H1 (cell line): ENCODE results near the gene ZNF317. TPM values are rescaled to one million over a fixed set of nuclear protein-coding genes. Genes with fewer than 3 reads are reported as not detected.

Experiments used
- CTCF ChIA-PET: fragments of 300-600 bp; sonication (Branson Sonifier 250); formaldehyde crosslinking; loops from one replicate; lab custom pipeline; 2021; ENCODE audit not compliant: partially characterized antibody; lab: Charles Lee
- POLR2A ChIA-PET: fragments of 300-600 bp; sonication (Branson Sonifier 250); formaldehyde crosslinking; loops from one replicate; lab custom pipeline; 2021; ENCODE audit warnings: inconsistent platforms; ENCODE audit not compliant: partially characterized antibody; lab: Charles Lee
- DNase-seq, 2 experiments: peaks; one replicate each; pipeline versions ENCODE4 v3.0.0 to v3.0.0-alpha.2; 2010 to 2022; ENCODE audit warnings: low spot score in 2 of 2, low read depth in 1 of 2, mixed read lengths in 1 of 2
- FAIRE-seq: peaks from 2 replicates; lab custom pipeline; 2011; peaks lifted over from hg19 to GRCh38; lab: Jason Lieb, UNC
- H2AFZ ChIP-seq: 2 replicates; pipeline ENCODE4 v1.8.1; 2012; ENCODE audit warnings: low read length, inconsistent platforms
- H2AK5ac ChIP-seq: 2 replicates; pipeline ENCODE4 v1.6.1; 2013; ENCODE audit warnings: low read depth, low read length
- H2BK120ac ChIP-seq: replicated peaks from 2 replicates; pipeline ENCODE3; 2013; ENCODE audit warnings: low read depth, low read length, inconsistent platforms
- H2BK12ac ChIP-seq: 2 replicates; pipeline ENCODE4 v1.6.1; 2013; ENCODE audit warnings: low read depth, low read length
- H2BK15ac ChIP-seq: 2 replicates; pipeline ENCODE4 v1.6.1; 2013; ENCODE audit warnings: low read length
- H2BK20ac ChIP-seq: 2 replicates; pipeline ENCODE4 v1.6.1; 2013; ENCODE audit warnings: low read length
- H2BK5ac ChIP-seq: 2 replicates; pipeline ENCODE4 v1.6.1; 2013; ENCODE audit warnings: low read depth, low read length
- H3K14ac ChIP-seq: 2 replicates; pipeline ENCODE4 v1.6.1; 2013; ENCODE audit warnings: inconsistent platforms; ENCODE audit not compliant: insufficient read length
- H3K18ac ChIP-seq: 2 replicates; pipeline ENCODE4 v1.6.1; 2013; ENCODE audit warnings: low read length; ENCODE audit errors: extremely low read depth
- H3K23ac ChIP-seq: 2 replicates; pipeline ENCODE4 v1.6.1; 2013; ENCODE audit warnings: inconsistent platforms; ENCODE audit not compliant: insufficient read length
- H3K23me2 ChIP-seq: 2 replicates; pipeline ENCODE4 v1.6.1; 2013; ENCODE audit warnings: low read depth, low read length
- H3K27ac ChIP-seq: 2 replicates; pipeline ENCODE4 v1.6.1; 2011; ENCODE audit warnings: low read depth, low read length, inconsistent platforms
- H3K27me3 ChIP-seq, 4 experiments: replicated peaks in 1 of 4; 1 replicate in 1 of 4; 2 replicates in 3 of 4; pipeline versions ENCODE4 v1.6.1 to v1.8.1; 2011 to 2013; ENCODE audit warnings: low read length in 3 of 4, mild to moderate bottlenecking in 3 of 4, inconsistent platforms in 2 of 4, mixed read lengths in 2 of 4, moderate library complexity in 1 of 4; ENCODE audit not compliant: control insufficient read depth in 3 of 4, insufficient read depth in 3 of 4; ENCODE audit errors: extremely low read depth in 1 of 4
- H3K36me3 ChIP-seq, 4 experiments: 2 replicates each; pipeline versions ENCODE4 v1.6.1 to v1.8.1; 2011 to 2013; ENCODE audit warnings: mild to moderate bottlenecking in 4 of 4, low read length in 3 of 4, moderate library complexity in 2 of 4, control low read depth in 1 of 4, inconsistent platforms in 1 of 4; ENCODE audit not compliant: insufficient read depth in 4 of 4, control insufficient read depth in 2 of 4
- H3K4ac ChIP-seq: replicated peaks from 2 replicates; pipeline ENCODE3; 2013; ENCODE audit warnings: low read length, low read depth, mixed read lengths, inconsistent platforms; ENCODE audit not compliant: insufficient read length
- H3K4me1 ChIP-seq, 4 experiments: replicated peaks in 1 of 4; 1 replicate in 1 of 4; 2 replicates in 3 of 4; pipeline versions ENCODE4 v1.6.1 to v1.8.1; 2011 to 2013; ENCODE audit warnings: low read length in 3 of 4, inconsistent platforms in 2 of 4, mixed read lengths in 1 of 4; ENCODE audit not compliant: insufficient read depth in 4 of 4, control insufficient read depth in 3 of 4
- H3K4me2 ChIP-seq, 2 experiments: 2 replicates each; pipeline versions ENCODE4 v1.6.1 to v1.8.1; 2011 to 2013; ENCODE audit warnings: low read depth in 2 of 2, low read length in 2 of 2, control low read depth in 1 of 2, inconsistent platforms in 1 of 2, mild to moderate bottlenecking in 1 of 2; ENCODE audit not compliant: insufficient read depth in 1 of 2
- H3K4me3 ChIP-seq, 4 experiments: fragments of 200-600, 300-600 bp in 1 of 4; sonication (generic), shearing (Covaris generic), sonication (Bioruptor Twin) in 1 of 4; 2 replicates each; pipeline versions ENCODE4 v1.5.1 to v1.8.1; 2011 to 2016; ENCODE audit warnings: low read length in 4 of 4, low read depth in 3 of 4, control low read depth in 2 of 4, inconsistent platforms in 2 of 4, mild to moderate bottlenecking in 2 of 4, mixed read lengths in 1 of 4, moderate library complexity in 1 of 4; ENCODE audit not compliant: insufficient read depth in 2 of 4; ENCODE audit errors: extremely low read depth in 1 of 4
- H3K56ac ChIP-seq: replicated peaks from 2 replicates; pipeline ENCODE3; 2013; ENCODE audit warnings: low read depth, mild to moderate bottlenecking, mixed read lengths, low read length, inconsistent platforms; ENCODE audit not compliant: insufficient read length
- H3K79me1 ChIP-seq: 2 replicates; pipeline ENCODE4 v1.6.1; 2013; ENCODE audit warnings: low read depth, low read length, control low read depth
- H3K79me2 ChIP-seq, 2 experiments: 2 replicates each; pipeline versions ENCODE4 v1.6.1 to v1.8.1; 2012 to 2013; ENCODE audit warnings: low read length in 2 of 2, mild to moderate bottlenecking in 2 of 2, inconsistent platforms in 1 of 2; ENCODE audit not compliant: insufficient read depth in 2 of 2, control insufficient read depth in 1 of 2
- H3K9ac ChIP-seq, 4 experiments: replicated peaks in 1 of 4; 1 replicate in 1 of 4; 2 replicates in 3 of 4; pipeline versions ENCODE4 v1.6.1 to v1.8.1; 2011 to 2013; ENCODE audit warnings: low read depth in 3 of 4, low read length in 3 of 4, control low read depth in 2 of 4, mild to moderate bottlenecking in 2 of 4, moderate library complexity in 2 of 4, inconsistent platforms in 1 of 4; ENCODE audit errors: extremely low read depth in 1 of 4
- H3K9me3 ChIP-seq, 2 experiments: 2 replicates each; pipeline versions ENCODE4 v1.6.1 to v1.8.1; 2012 to 2013; ENCODE audit warnings: mild to moderate bottlenecking in 2 of 2, moderate library complexity in 2 of 2, control low read depth in 1 of 2, inconsistent platforms in 1 of 2, low read depth in 1 of 2, low read length in 1 of 2, mixed read lengths in 1 of 2; ENCODE audit not compliant: insufficient read depth in 2 of 2
- H4K20me1 ChIP-seq, 2 experiments: replicated peaks in 1 of 2; 2 replicates each; pipeline versions ENCODE3 to v1.8.1; 2011 to 2013; ENCODE audit warnings: inconsistent platforms in 2 of 2, low read length in 2 of 2, mild to moderate bottlenecking in 1 of 2; ENCODE audit not compliant: insufficient read depth in 2 of 2, control insufficient read depth in 1 of 2
- H4K5ac ChIP-seq: 2 replicates; pipeline ENCODE4 v1.6.1; 2013; ENCODE audit warnings: low read length, low read depth, mixed read lengths, inconsistent platforms; ENCODE audit not compliant: insufficient read length
- H4K8ac ChIP-seq: 2 replicates; pipeline ENCODE4 v1.8.0; 2013; ENCODE audit warnings: mild to moderate bottlenecking, moderate library complexity, low read length, inconsistent platforms; ENCODE audit not compliant: insufficient read depth; ENCODE audit errors: extremely low read depth
- H4K91ac ChIP-seq: replicated peaks from 2 replicates; pipeline ENCODE3; 2013; ENCODE audit warnings: low read length, mixed read lengths, inconsistent platforms; ENCODE audit not compliant: insufficient read length
- CEBPB ChIP-seq: IDR thresholded peaks from 2 replicates; pipeline ENCODE4 v1.6.1; 2012; ENCODE audit warnings: low read depth, low read length
- CHD1 ChIP-seq: IDR thresholded peaks from 2 replicates; pipeline ENCODE4 v1.6.1; 2012; ENCODE audit warnings: low read depth, low read length, improper control_type of control experiment
- HDAC6 ChIP-seq: IDR thresholded peaks from one replicate; pipeline ENCODE4 v1.7.1; 2012; ENCODE audit warnings: low read depth, mild to moderate bottlenecking, inconsistent platforms, low read length, moderate library complexity
- KDM1A ChIP-seq: fragments of 200-600, 300-600 bp; sonication (generic); IDR thresholded peaks from 2 replicates; pipeline ENCODE4 v1.7.1; 2016; ENCODE audit warnings: mild to moderate bottlenecking, low read length, borderline replicate concordance
- RNF2 ChIP-seq: fragments of 200-900, 300-1000 bp; sonication (generic); IDR thresholded peaks from 2 replicates; pipeline ENCODE4 v1.7.1; 2016; ENCODE audit warnings: borderline replicate concordance, low read depth, mild to moderate bottlenecking, antibody characterized with exemption, low read length; ENCODE audit not compliant: poor library complexity, severe bottlenecking; ENCODE audit errors: missing control alignments
- RXRA ChIP-seq: IDR thresholded peaks from 2 replicates; pipeline ENCODE4 v1.6.1; 2011; ENCODE audit warnings: low read depth, mild to moderate bottlenecking, low read length, moderate library complexity; ENCODE audit not compliant: insufficient read depth
- WGBS, 2 experiments: shearing (Covaris generic) in 1 of 2; methylation state at CpG; one replicate each; pipeline versions ENCODE4 v1.1.6 to v1.1.7; 2013 to 2015; ENCODE audit warnings: low lambda C conversion rate in 2 of 2, mixed read lengths in 2 of 2, inconsistent platforms in 1 of 2, low coverage in 1 of 2, missing lambda C conversion rate in 1 of 2; ENCODE audit not compliant: insufficient replicate concordance in 2 of 2, insufficient coverage in 1 of 2, insufficient read length in 1 of 2; ENCODE audit errors: extremely low coverage in 1 of 2, missing lambda C conversion rate in 1 of 2; 5-methylcytosine and 5-hydroxymethylcytosine counted together
- polyA plus RNA-seq, 7 experiments: library from polyadenylated mRNA; depleted of rRNA in 3 of 7; stranded (reverse) in 5 of 7; unstranded in 2 of 7; fragments of >200 nt in 5 of 7; fragments of 200-250 nt in 2 of 7; gene quantifications; 1 replicate in 5 of 7; 2 replicates in 1 of 7; 4 replicates in 1 of 7; pipeline versions ENCODE4 v1.2.1 to v1.2.3, GENCODE V29; 2011 to 2013; ENCODE audit warnings: missing spikeins in 2 of 7, mixed read lengths in 2 of 7
- total RNA-seq: library from RNA; stranded (reverse); fragmentation: NEBNext Ultra II Directional; extraction: Animal tissue kit (Norgen Biotek cat#: 25700); gene quantifications from 2 replicates; pipeline ENCODE4 v1.2.1, GENCODE V29; 2021
- TF ChIP-seq, protein P1 (sequence below): IDR thresholded peaks from 2 replicates; pipeline ENCODE4 v1.6.1; 2012; ENCODE audit warnings: low read length, inconsistent platforms

Gene ZNF317
- total and polyA plus RNA-seq, 2 of the 8 experiments (the other 6 are each of a cell fraction or from before 2014, with no cell fraction given): 22.6 to 41.5 TPM

DNA sequence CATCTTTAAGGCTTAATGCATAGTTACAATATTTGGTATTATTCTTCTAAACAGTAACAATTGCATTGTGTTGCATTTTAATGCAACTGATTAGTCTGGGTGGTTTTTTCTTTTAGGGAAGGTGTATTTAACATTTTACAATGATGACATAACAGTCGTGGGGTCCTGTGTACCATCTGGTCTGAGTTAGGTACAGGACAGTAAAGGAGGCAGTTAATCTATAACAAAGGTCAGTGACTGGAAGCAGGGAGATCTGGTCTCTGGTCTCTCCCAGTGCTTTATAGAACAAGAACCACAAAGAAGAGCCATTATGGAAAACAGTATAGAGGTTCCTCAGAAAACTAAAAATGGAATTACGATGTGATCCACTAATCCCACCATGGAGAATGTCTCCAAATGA lies 30.2 kb upstream of the ZNF317 start:
- WGBS, 2 experiments: 67% methylated on average over 2 of the region's 2 CpGs; no CpG with 5 or more reads in 1 of the 2 experiments
- peaks cover 22 to 25% of the 10 kb centered on the region in 2 experiments for H3K9me3 ChIP-seq
- H2BK5ac ChIP-seq: no peak overlapping the region
- H4K8ac ChIP-seq: no peak overlapping the region
- no peak overlapping the region for H2BK20ac ChIP-seq
- no peaks in the 10 kb centered on the region for H3K4me1 ChIP-seq
- no peak overlapping the region for H3K9ac ChIP-seq
- H2BK12ac ChIP-seq: no peak overlapping the region
- no peak overlapping the region for H2BK120ac ChIP-seq
- H2AK5ac ChIP-seq: no peak overlapping the region
- H3K36me3 ChIP-seq: no peaks in the 10 kb centered on the region
- H3K4me2 ChIP-seq: no peak overlapping the region
- FAIRE-seq: no peak
- H3K18ac ChIP-seq: no peak overlapping the region
- no peaks in the 10 kb centered on the region for H3K79me2 ChIP-seq
- H3K14ac ChIP-seq: no peak overlapping the region
- H4K20me1 ChIP-seq: no peaks in the 10 kb centered on the region
- H4K5ac ChIP-seq: no peak overlapping the region
- ChIA-PET POLR2A (no interaction called here), CTCF (no interaction called here)
- no peak overlapping the region for H3K4me3 ChIP-seq
- H2BK15ac ChIP-seq: no peak overlapping the region
- no peak overlapping the region for H3K4ac ChIP-seq
- H3K27me3 ChIP-seq: no peaks in the 10 kb centered on the region
- H4K91ac ChIP-seq: no peak overlapping the region
- H3K23me2 ChIP-seq: no peaks in the 10 kb centered on the region
- H3K23ac ChIP-seq: no peak overlapping the region
- no peak for TF ChIP-seq CHD1
- no peak for TF ChIP-seq RNF2
- TF ChIP-seq, protein P1, sequence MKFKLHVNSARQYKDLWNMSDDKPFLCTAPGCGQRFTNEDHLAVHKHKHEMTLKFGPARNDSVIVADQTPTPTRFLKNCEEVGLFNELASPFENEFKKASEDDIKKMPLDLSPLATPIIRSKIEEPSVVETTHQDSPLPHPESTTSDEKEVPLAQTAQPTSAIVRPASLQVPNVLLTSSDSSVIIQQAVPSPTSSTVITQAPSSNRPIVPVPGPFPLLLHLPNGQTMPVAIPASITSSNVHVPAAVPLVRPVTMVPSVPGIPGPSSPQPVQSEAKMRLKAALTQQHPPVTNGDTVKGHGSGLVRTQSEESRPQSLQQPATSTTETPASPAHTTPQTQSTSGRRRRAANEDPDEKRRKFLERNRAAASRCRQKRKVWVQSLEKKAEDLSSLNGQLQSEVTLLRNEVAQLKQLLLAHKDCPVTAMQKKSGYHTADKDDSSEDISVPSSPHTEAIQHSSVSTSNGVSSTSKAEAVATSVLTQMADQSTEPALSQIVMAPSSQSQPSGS: no peak
- TF ChIP-seq RXRA: no peak
- no peak for TF ChIP-seq KDM1A
- TF ChIP-seq HDAC6: no peak
- TF ChIP-seq CEBPB: no peak
- TF ChIP-seq, all 59 proteins: peak for 0
- Histone ChIP-seq H2AFZ (no peak overlapping the region), H3K79me1 (no peaks in the 10 kb centered on the region), H3K27ac (no peak overlapping the region), H3K56ac (no peak overlapping the region)
- DNase-seq: no peak
